GM12878 (cell line): ENCODE data around the gene KDELR1. TPM values are rescaled to one million over a fixed set of nuclear protein-coding genes. Genes with fewer than 3 reads are reported as not detected.

Experiments used
- ATF7 ChIP-seq: fragments of 450-650 bp; IDR thresholded peaks from 2 replicates; pipeline ENCODE4 v1.6.1; 2016; ENCODE audit warnings: low read depth, mild to moderate bottlenecking
- BCL3 ChIP-seq: IDR thresholded peaks from 2 replicates; pipeline ENCODE4 v1.6.1; 2011; ENCODE audit warnings: borderline replicate concordance, low read depth, mild to moderate bottlenecking, moderate library complexity, low read length; ENCODE audit not compliant: insufficient read depth, poor library complexity, severe bottlenecking
- FOS ChIP-seq: IDR thresholded peaks from 3 replicates; pipeline ENCODE4 v1.6.1; 2011; ENCODE audit warnings: borderline replicate concordance; ENCODE audit not compliant: insufficient read length; ENCODE audit errors: extremely low read depth
- KLF5 ChIP-seq: fragments of 450-650 bp; IDR thresholded peaks from 2 replicates; pipeline ENCODE4 v1.6.1; 2014; ENCODE audit warnings: mild to moderate bottlenecking; ENCODE audit not compliant: partially characterized antibody
- MLLT1 ChIP-seq: fragments of 450-650 bp; IDR thresholded peaks from 2 replicates; pipeline ENCODE4 v1.6.1; 2016; ENCODE audit warnings: mild to moderate bottlenecking
- MTA3 ChIP-seq: IDR thresholded peaks from 2 replicates; pipeline ENCODE4 v1.6.1; 2012; ENCODE audit warnings: low read length, inconsistent platforms, borderline replicate concordance
- MXI1 ChIP-seq: fragments of 150-350 bp; IDR thresholded peaks from 2 replicates; pipeline ENCODE4 v1.6.1; 2011; ENCODE audit warnings: low read depth, mild to moderate bottlenecking, inconsistent platforms, low read length, improper control_type of control experiment
- NR2C1 ChIP-seq: fragments of 450-650 bp; IDR thresholded peaks from 2 replicates; pipeline ENCODE4 v1.6.1; 2017; ENCODE audit warnings: antibody characterized with exemption, mild to moderate bottlenecking, moderate library complexity
- NR2C2 ChIP-seq: IDR thresholded peaks from 2 replicates; pipeline ENCODE4 v1.6.1; 2011; ENCODE audit warnings: borderline replicate concordance, low read depth; ENCODE audit not compliant: control insufficient read depth, insufficient read length
- POLR2AphosphoS5 ChIP-seq: IDR thresholded peaks from 2 replicates; pipeline ENCODE4 v1.6.1; 2011; ENCODE audit warnings: mild to moderate bottlenecking, low read length, inconsistent platforms
- PRDM15 ChIP-seq: fragments of 450-650 bp; formaldehyde crosslinking; IDR thresholded peaks from 2 replicates; pipeline ENCODE4 v1.4.0; 2020; ENCODE audit warnings: mild to moderate bottlenecking, moderate library complexity
- RAD21 ChIP-seq: IDR thresholded peaks from 2 replicates; pipeline ENCODE4 v1.6.1; 2011; ENCODE audit warnings: mild to moderate bottlenecking, low read depth, low read length, moderate library complexity; ENCODE audit not compliant: insufficient read depth
- RAD51 ChIP-seq: fragments of 450-650 bp; IDR thresholded peaks from 2 replicates; pipeline ENCODE4 v1.6.1; 2016; ENCODE audit warnings: moderate library complexity, mild to moderate bottlenecking, inconsistent platforms
- RELB ChIP-seq: fragments of 450-650 bp; IDR thresholded peaks from 2 replicates; pipeline ENCODE4 v1.6.1; 2017; ENCODE audit warnings: low read depth, mild to moderate bottlenecking, moderate library complexity
- YY1 ChIP-seq: IDR thresholded peaks from 2 replicates; pipeline ENCODE4 v1.6.1; 2011; ENCODE audit warnings: low read depth, mild to moderate bottlenecking, low read length
- ZBTB4 ChIP-seq: fragments of 450-650 bp; formaldehyde crosslinking; IDR thresholded peaks from 2 replicates; pipeline ENCODE4 v1.4.0; 2022; ENCODE audit warnings: mild to moderate bottlenecking, moderate library complexity
- ZNF207 ChIP-seq: fragments of 450-650 bp; IDR thresholded peaks from 2 replicates; pipeline ENCODE4 v1.6.1; 2014; ENCODE audit warnings: antibody characterized with exemption, mild to moderate bottlenecking, borderline replicate concordance
- polyA plus RNA-seq, 11 experiments: library from polyadenylated mRNA; depleted of rRNA in 4 of 11; unstranded in 6 of 11; stranded (reverse) in 5 of 11; fragments of >200 nt; fragmentation: Nextera tagmentation in 4 of 11; fragmentation: Illumina TruSeq in 1 of 11; extraction: Ambion mirVana in 4 of 11; extraction: Trizol in 1 of 11; gene quantifications; 1 replicate in 1 of 11; 2 replicates in 10 of 11; pipeline versions ENCODE4 v1.2.1 to v1.2.3, GENCODE V29; 2011 to 2016; ENCODE audit warnings: inconsistent platforms in 2 of 11, missing spikeins in 2 of 11, low read depth in 1 of 11
- total RNA-seq, 4 experiments: library from RNA; depleted of rRNA in 3 of 4; stranded (reverse); fragments of >200 nt in 3 of 4; fragmentation: Illumina TruSeq in 1 of 4; extraction: Trizol in 1 of 4; gene quantifications; 2 replicates each; pipeline versions ENCODE4 v1.2.1 to v1.2.3, GENCODE V29; 2013 to 2021

KDELR1 gene
- total and polyA plus RNA-seq, 10 of the 15 experiments (the other 5 are each of a cell fraction or from before 2014, with no cell fraction given): 2.3 to 71.0 (median 45.2) TPM

- no peak for TF ChIP-seq RAD51
- TF ChIP-seq NR2C2: no peak
- TF ChIP-seq ATF7: no peak
- TF ChIP-seq RELB: 0 out of 2 replicates have a peak, but pooled peaks have one; percentile 24
- TF ChIP-seq MTA3: no peak
- TF ChIP-seq RAD21: no peak
- TF ChIP-seq MXI1: peak; percentile 27; the same call in 1 of the 2 replicates
- no peak for TF ChIP-seq MLLT1
- TF ChIP-seq YY1: peak; percentile 69
- TF ChIP-seq POLR2AphosphoS5: no peak
- TF ChIP-seq PRDM15: no peak
- TF ChIP-seq NR2C1: no peak; the same call in 1 of the 2 replicates
- TF ChIP-seq KLF5: no peak
- no peak for TF ChIP-seq FOS
- TF ChIP-seq ZBTB4 (CRISPR knock-in tag): no peak
- 0 out of 2 replicates have a peak, but pooled peaks have one; percentile 17 for TF ChIP-seq ZNF207
- TF ChIP-seq BCL3: no peak
Measured at GRCh38 chr19:48362716-48363499, 28.4 kb downstream of the KDELR1 start (continued).
